Measurements from ENCODE around the gene POU2AF3.
"Not testable (repeated sequence)": the region's sequence is repeated elsewhere in the genome, so short reads cannot be mapped to it uniquely, and the experiment has no call there.

POU2AF3 gene, protein sequence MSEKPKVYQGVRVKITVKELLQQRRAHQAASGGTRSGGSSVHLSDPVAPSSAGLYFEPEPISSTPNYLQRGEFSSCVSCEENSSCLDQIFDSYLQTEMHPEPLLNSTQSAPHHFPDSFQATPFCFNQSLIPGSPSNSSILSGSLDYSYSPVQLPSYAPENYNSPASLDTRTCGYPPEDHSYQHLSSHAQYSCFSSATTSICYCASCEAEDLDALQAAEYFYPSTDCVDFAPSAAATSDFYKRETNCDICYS

DNA sequence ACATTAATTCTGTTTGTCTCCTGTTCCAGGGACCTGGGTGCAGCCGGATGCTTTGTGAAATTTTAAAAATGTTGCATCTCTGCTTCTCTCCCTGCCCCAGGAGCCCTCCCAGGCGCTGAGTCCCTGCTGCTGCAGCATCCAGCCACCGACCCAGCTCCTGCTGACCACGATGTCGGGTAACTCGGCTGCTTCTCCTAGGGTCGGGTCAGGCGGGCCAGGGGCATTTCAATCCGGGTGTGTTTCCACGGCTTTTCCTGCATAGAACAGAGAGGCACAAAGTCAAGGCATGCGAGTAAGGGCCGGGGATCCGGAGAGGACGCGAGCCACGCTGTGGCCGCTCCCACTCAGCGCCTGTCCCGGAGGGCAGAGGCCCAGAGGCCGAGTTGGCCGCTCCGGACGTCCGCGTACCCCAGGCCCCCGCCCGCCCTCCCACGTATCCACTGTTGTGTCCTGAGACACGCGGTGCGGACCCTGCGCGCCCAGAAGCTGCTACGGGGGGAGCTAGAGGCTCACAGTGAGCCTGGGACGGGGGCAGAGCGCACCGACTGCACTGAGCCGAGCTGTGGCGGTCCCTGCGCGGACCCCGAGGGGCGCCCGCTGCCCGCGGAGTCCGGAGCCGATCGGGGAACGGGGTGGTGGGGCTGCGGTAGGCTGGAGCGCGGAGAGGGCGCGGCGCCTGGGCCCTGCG is at the start of gene POU2AF3:
POU2AF3 (plus strand) TSS at position 134 of the 688 bp plus-strand sequence; CDS start at position 170, 36 bp downstream.
- Mint-ChIP-seq H3K36me3 (no peaks in the 10 kb centered on the region), H3K9me3 (no peaks in the 10 kb centered on the region), H3K4me3 (no peak within 1 kb of the TSS), H3K27ac (no peak within 1 kb of the TSS), H3K4me1 (peaks cover 3% of the 10 kb centered on the region), H3K27me3 (peaks cover 62% of the 10 kb centered on the region)
- CTCF ChIA-PET = interaction anchor here (0.7 kb wide), 1 partner anchor 122 kb away, joined by 3 read pairs; no protein-coding TSS in a partner anchor
- no peak for DNase-seq

DNA sequence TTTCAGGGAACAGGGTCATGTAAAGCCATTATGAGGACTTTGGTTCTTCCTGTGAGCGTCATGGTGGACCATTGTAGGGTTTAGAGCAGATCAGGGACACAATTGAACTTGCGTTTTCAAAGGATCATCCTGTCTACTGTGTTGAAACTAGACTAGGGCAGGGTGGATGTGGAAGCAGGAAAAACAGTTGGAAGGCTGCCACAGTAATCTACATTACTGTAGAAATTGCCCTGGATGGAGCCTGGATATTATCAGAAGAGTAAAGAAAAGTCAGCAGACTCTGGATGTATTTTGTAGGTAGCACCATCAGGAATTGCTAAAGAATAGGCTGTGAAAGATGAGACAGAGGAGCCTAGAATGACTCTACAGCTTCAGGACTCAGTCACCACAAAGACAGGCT is 47.4 kb upstream of the POU2AF3 start:
- no peaks in the 10 kb centered on the region for H3K4me1 Mint-ChIP-seq
- DNase-seq = no peak
- no peaks in the 10 kb centered on the region for H3K9me3 Mint-ChIP-seq
- no peaks in the 10 kb centered on the region for H3K36me3 Mint-ChIP-seq
- H3K27ac Mint-ChIP-seq = no peak overlapping the region
- CTCF ChIA-PET = no interaction called here
- H3K4me3 Mint-ChIP-seq = no peak overlapping the region
- H3K27me3 Mint-ChIP-seq = peaks cover 13% of the 10 kb centered on the region

- Mint-ChIP-seq H3K4me1 (no peaks in the 10 kb centered on the region), H3K4me3 (no peak overlapping the region), H3K36me3 (no peaks in the 10 kb centered on the region), H3K27me3 (peaks cover 9% of the 10 kb centered on the region), H3K27ac (no peak overlapping the region), H3K9me3 (no peaks in the 10 kb centered on the region)
- CTCF ChIA-PET = no interaction called here
- no peak for DNase-seq
These were observed 45.2 kb upstream of the POU2AF3 start for GRCh38 chr11:111253131-111253530.

DNA sequence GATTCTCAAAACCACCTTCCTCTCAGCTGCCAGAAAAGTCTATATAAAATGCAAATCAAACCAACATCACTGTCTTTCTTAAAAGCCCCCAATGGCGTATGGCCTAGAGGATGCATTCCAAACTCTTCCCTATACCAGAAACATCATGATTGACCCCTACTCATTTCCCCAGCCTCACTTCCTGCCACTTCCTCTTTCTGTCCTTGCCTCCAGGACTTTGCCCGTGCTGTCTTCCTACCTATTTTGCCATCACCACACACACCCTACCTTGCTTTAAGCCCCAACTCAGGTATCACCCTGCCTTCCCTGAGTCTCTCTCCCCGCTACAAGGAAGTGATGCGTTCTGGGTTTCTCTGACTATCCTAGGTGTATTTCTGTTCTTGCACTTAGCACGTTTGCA is 44.7 kb upstream of the POU2AF3 start:
- Mint-ChIP-seq H3K36me3 (no peaks in the 10 kb centered on the region), H3K9me3 (no peaks in the 10 kb centered on the region), H3K4me1 (no peaks in the 10 kb centered on the region), H3K27ac (no peak overlapping the region), H3K4me3 (no peak overlapping the region), H3K27me3 (peaks cover 9% of the 10 kb centered on the region)
- CTCF ChIA-PET = no interaction called here
- DNase-seq = no peak

GRCh38 chr11:111258046-111258445 is 40.3 kb upstream of the POU2AF3 start:
- Mint-ChIP-seq H3K36me3 (no peaks in the 10 kb centered on the region), H3K9me3 (no peaks in the 10 kb centered on the region), H3K27me3 (peaks cover 7% of the 10 kb centered on the region), H3K27ac (no peak overlapping the region), H3K4me1 (no peaks in the 10 kb centered on the region), H3K4me3 (no peak overlapping the region)
- DNase-seq = no peak
- CTCF ChIA-PET = no interaction called here

DNA sequence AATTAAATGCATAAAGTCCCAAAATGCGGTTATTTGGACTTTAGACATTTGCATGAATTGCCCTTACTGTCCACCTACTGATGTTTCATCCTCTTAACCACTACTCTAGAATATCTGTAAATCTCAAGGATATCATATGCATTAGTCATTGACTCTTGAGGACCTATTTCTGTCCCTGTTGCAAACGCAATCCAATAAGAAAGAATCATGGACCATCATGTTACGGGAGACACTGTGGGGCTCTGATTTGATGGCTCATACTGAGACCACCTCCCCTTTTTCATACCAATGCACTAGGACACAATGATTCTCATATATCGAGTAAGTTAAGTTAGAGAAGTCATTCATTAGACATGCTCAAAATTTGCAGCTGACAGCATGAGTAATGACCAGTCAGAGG is 38.5 kb upstream of the POU2AF3 start:
- Mint-ChIP-seq H3K9me3 (no peaks in the 10 kb centered on the region), H3K27ac (no peak overlapping the region), H3K36me3 (no peaks in the 10 kb centered on the region), H3K4me3 (no peak overlapping the region), H3K4me1 (no peaks in the 10 kb centered on the region), H3K27me3 (peaks cover 19% of the 10 kb centered on the region)
- DNase-seq = no peak
- CTCF ChIA-PET = interaction anchor here (2.4 kb wide), 1 partner anchor 169 kb away, joined by 6 read pairs; no protein-coding TSS in a partner anchor

DNA sequence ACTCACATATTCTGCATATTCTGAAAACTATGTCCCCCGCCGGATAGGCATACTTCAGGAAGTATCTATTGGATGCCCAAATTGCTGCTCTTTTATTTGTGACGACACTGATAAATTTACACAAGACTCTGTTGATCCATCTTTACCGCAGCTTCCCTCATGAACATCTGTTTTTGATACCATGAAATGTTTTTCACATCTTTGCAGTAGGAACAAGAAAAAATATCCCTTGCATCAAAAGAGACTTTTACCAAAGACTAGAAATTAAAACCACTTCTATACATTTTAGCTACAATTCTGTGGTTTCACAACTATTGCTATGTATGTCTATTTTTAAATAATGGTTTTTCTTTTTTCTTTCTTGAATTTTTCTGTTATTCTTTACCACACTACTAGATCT is 37.5 kb upstream of the POU2AF3 start:
- Mint-ChIP-seq H3K27me3 (peaks cover 20% of the 10 kb centered on the region), H3K4me1 (no peaks in the 10 kb centered on the region), H3K36me3 (no peaks in the 10 kb centered on the region), H3K9me3 (no peaks in the 10 kb centered on the region), H3K4me3 (no peak overlapping the region), H3K27ac (no peak overlapping the region)
- CTCF ChIA-PET = interaction anchor here (0.6 to 2.4 kb wide), 3 partner anchors 31 to 644 kb away, joined by 3 to 6 read pairs (median 4); no protein-coding TSS in a partner anchor
- DNase-seq = no peak

GRCh38 chr11:111264646-111265045 is 33.7 kb upstream of the POU2AF3 start:
- Mint-ChIP-seq H3K27me3 (peaks cover 28% of the 10 kb centered on the region), H3K4me1 (no peaks in the 10 kb centered on the region), H3K9me3 (no peaks in the 10 kb centered on the region), H3K36me3 (no peaks in the 10 kb centered on the region), H3K4me3 (no peak overlapping the region), H3K27ac (no peak overlapping the region)
- no peak for DNase-seq
- CTCF ChIA-PET = no interaction called here

GRCh38 chr11:111265421-111265820 is 32.9 kb upstream of the POU2AF3 start:
- Mint-ChIP-seq H3K4me3 (no peak overlapping the region), H3K9me3 (no peaks in the 10 kb centered on the region), H3K27me3 (peaks cover 25% of the 10 kb centered on the region), H3K36me3 (no peaks in the 10 kb centered on the region), H3K27ac (no peak overlapping the region), H3K4me1 (no peaks in the 10 kb centered on the region)
- CTCF ChIA-PET = interaction anchor here (0.5 to 0.9 kb wide), 3 partner anchors 102 to 798 kb away, joined by 3 read pairs; no protein-coding TSS in a partner anchor
- DNase-seq = no peak

- H3K4me1 Mint-ChIP-seq, CTCF ChIA-PET, H3K9me3 Mint-ChIP-seq, H3K4me3 Mint-ChIP-seq, H3K27ac Mint-ChIP-seq, H3K36me3 Mint-ChIP-seq, DNase-seq: not testable (repeated sequence)
- peaks cover 23% of the 10 kb centered on the region for H3K27me3 Mint-ChIP-seq
These were observed 30.0 kb upstream of the POU2AF3 start for GRCh38 chr11:111268303-111268702.

DNA sequence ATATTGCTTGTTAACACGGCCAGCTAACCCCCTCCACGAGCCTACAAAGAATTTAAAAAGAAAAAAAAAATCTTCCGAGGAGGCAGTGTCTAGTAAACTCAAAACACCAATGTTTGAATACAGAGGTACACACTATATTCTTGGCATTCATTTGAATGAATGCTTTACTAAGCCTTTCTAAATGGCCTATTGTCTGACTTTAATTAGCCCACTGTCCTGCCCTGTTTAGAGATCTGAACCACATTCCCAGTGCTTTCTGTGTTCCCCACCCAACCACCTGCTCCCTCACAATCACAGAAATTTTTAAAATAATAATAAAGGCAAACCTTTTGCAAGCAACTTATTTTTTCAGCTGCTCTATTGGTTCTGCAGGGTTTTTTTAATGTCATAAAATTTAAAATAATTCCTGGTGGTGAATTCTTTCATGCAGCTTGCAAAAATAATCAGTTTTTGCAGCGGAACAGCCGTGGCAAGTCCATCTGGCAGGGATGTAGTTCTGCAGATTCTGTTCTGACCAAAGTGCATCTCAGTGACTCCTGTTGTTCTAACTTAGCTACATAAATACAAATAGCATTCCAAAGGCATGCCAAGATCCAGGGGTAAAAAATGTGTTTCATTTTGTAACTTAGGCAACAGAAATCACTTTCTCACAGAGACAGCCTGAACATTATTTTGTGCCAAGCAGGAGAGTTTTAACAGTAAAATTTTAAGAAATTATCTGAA is 29.0 kb upstream of the POU2AF3 start:
- Mint-ChIP-seq H3K4me1 (peaks cover 6% of the 10 kb centered on the region), H3K4me3 (no peak overlapping the region), H3K27me3 (peaks cover 18% of the 10 kb centered on the region), H3K27ac (no peak overlapping the region), H3K9me3 (no peaks in the 10 kb centered on the region), H3K36me3 (no peaks in the 10 kb centered on the region)
- CTCF ChIA-PET = interaction anchor here (0.8 to 1.3 kb wide), 4 partner anchors 11 to 160 kb away, joined by 3 to 4 read pairs (median 4); no protein-coding TSS in a partner anchor
- DNase-seq = no peak

- no peak for DNase-seq
- CTCF ChIA-PET = interaction anchor here (0.9 to 1.6 kb wide), 2 partner anchors 9 to 10 kb away, joined by 3 to 6 read pairs; no protein-coding TSS in a partner anchor
- no peaks in the 10 kb centered on the region for H3K9me3 Mint-ChIP-seq
- H3K36me3 Mint-ChIP-seq = no peaks in the 10 kb centered on the region
- no peak overlapping the region for H3K27ac Mint-ChIP-seq
- H3K27me3 Mint-ChIP-seq = peaks cover 5% of the 10 kb centered on the region
- no peak overlapping the region for H3K4me3 Mint-ChIP-seq
- H3K4me1 Mint-ChIP-seq = peaks cover 6% of the 10 kb centered on the region
These were observed 25.9 kb upstream of the POU2AF3 start for GRCh38 chr11:111272420-111272819.

DNA sequence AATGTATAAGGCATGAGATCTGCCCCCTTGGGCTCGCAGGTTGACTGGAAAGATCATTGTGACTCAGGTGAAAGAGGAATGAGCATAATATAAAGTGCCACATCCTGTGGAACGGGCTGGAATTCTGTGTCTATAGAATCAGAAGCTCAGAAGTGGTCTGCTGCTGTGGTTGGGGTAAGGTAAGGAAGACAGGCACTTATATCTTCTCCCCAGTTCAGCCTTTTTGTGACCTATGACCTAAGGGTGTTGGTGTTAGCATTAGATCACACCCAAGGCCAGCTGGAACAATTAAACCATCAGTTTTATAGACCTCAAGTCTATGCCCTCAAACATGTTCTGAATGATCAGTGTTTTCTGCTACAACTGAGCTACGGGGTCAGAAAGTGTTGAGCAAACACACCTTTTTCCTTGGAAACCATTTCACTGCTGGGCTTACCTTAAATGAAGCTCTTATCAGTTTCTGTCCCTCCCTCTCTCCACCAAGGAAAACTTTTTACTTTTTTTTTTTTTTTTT is 15.7 kb upstream of the POU2AF3 start:
- no peaks in the 10 kb centered on the region for H3K9me3 Mint-ChIP-seq
- H3K36me3 Mint-ChIP-seq = no peaks in the 10 kb centered on the region
- DNase-seq = no peak
- no peak overlapping the region for H3K27ac Mint-ChIP-seq
- H3K4me3 Mint-ChIP-seq = no peak overlapping the region
- CTCF ChIA-PET = interaction anchor here (0.6 to 11.7 kb wide), 15 partner anchors 11 to 818 kb away, joined by 3 to 344 read pairs (median 5); no protein-coding TSS in a partner anchor
- peaks cover under 1% of the 10 kb centered on the region for H3K27me3 Mint-ChIP-seq
- no peaks in the 10 kb centered on the region for H3K4me1 Mint-ChIP-seq

DNA sequence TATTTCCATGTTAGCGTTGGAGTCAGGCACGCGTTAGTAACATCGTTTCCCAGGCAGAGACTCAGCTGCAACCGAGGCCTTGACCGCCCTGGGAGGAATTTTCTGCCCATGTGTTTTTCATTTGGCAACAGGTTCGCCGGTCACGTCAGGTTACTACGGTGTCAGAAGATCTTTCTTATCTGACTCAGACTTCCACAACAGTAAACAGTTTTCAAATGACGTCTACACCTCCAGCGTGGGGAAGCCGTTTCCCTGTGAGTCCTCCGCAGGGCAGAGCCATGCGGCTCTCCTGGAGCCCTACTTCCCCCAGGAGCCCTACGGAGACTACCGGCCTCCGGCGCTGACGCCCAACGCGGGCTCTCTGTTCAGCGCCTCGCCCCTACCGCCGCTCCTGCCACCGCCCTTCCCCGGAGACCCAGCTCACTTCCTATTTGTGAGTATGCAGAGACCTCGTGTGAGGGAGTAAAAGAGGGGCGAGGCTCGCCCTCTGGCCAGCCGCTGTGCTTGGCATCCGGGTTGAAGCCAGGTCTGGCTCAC is 14.3 kb upstream of the POU2AF3 start:
- Mint-ChIP-seq H3K27me3 (no peaks in the 10 kb centered on the region), H3K9me3 (no peaks in the 10 kb centered on the region), H3K27ac (no peak overlapping the region), H3K36me3 (no peaks in the 10 kb centered on the region), H3K4me1 (no peaks in the 10 kb centered on the region), H3K4me3 (no peak overlapping the region)
- DNase-seq = no peak
- CTCF ChIA-PET = interaction anchor here (0.9 to 11.7 kb wide), 6 partner anchors 14 to 163 kb away, joined by 4 to 344 read pairs (median 14); no protein-coding TSS in a partner anchor
